ENCODE data around the gene FUZ.
"Not testable (repeated sequence)": the region's sequence is repeated elsewhere in the genome, so short reads cannot be mapped to it uniquely, and the experiment has no call there.

The FUZ gene

DNA sequence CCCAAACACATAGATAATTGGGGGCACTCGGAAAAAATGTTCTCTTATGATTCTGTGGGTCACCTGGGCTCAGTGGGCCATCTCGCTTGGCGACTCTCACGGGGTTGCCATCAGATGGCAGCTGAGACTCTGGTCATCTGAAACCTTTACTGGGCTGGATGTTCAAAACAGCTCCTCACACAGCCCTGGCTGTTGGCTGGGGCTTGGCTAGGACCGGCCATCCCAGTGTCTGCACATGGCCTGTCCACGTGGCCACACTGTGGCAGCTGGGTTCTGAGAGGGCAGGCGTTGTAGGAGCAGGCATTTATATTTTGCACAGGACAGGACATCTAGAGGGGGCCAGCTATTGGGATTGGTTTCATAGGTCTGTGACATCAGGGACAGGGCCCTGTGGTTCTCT is 20.5 kb upstream of the FUZ start:
- no peak for DNase-seq

DNA sequence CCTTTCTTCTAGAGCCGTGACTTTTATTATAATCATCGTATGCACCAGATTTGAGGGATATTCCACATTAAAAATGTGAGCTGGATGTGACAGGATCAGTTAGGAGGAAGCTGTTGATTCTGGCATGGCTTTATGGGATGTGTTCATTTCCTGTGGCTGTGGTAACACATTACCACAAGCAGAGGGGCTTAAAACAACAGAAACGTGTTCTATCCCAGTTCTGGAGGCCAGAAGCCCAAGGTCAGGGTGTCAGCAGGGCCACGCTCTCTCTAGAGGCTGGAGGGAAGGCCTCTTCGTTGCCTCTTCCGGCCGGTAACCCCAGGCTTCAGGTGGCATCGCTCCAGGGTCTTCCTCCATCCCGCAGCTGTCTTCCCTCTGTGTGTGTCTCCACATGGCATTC is 19.5 kb upstream of the FUZ start:
- no peak for DNase-seq

DNA sequence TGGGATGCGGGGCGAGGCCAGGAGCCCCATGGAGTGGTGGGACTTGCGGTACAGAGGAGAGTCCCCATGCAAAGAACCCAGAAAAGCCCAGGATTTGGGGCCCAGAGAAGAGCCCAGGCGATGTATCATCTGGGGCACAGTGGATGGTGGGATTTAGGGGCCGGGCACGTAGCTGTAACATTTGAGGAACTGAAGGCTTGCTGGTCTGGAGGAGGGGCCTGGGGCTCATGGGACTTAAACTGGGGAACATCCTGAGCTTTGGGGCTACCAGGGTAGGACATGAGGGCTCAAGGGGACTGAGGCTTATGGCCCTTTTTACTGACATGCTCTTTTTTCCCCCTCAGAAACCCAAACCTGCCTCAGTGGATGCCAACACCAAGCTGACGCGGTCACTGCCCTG is 18.5 kb upstream of the FUZ start:
- DNase-seq, result no peak

DNA sequence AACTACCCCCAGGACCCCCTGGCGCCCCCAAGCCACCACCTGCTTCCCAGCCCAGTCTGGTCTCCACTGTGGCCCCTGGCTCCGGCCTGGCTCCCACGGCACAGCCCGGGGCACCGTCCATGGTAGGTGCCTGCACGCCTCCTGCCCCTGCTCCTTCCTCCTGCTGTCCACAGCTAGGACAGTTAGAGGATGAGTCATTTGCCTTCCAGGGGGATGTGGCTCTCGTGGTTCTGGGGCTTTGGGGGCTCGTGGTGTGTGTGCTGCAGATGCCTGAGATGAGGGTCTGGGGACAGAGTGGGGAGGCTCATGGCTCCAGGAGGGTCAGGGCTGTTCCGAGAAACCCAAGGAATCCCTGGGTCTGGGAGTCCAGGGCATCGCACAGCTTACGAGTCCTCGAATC is 17.7 kb upstream of the FUZ start:
- no peak for DNase-seq

DNA sequence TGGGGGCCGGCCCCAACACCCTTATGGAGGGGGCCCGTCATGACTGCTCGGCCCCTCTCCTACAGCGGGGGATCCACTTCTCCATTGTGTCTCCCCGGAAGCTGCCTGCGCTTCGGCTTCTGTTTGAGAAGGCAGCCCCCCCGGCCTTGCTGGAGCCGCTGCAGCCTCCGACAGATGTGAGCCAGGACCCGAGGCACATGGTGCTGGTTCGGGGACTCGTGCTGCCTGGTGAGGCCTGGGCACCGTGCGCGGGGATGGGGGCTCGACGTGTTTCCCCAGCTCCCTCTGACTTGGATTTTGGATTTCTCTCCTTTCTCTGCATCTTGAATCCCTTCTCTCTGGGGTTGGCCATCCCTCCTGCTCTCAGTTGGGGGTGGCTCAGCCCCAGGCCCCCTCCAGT is 16.6 kb upstream of the FUZ start:
- no peak for DNase-seq

DNA sequence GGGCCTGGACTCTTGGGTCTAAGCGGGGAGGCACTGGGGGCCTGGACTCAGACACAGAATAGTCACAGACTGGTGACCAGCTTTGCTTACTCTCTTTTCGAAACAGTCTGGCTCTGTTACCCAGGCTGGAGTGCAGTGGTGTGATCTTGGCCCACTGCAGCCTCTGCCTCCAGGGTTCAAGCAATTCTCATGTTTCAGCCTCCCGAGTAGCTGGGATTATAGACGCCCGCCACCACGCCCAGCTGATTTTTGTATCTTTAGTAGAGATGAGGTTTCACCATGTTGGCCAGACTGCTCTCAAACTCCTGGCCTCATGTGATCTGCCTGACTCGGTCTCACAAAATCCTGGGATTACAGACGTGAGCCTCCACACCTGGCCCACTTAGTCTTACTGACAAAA is 16.1 kb upstream of the FUZ start:
- DNase-seq, result no peak

DNA sequence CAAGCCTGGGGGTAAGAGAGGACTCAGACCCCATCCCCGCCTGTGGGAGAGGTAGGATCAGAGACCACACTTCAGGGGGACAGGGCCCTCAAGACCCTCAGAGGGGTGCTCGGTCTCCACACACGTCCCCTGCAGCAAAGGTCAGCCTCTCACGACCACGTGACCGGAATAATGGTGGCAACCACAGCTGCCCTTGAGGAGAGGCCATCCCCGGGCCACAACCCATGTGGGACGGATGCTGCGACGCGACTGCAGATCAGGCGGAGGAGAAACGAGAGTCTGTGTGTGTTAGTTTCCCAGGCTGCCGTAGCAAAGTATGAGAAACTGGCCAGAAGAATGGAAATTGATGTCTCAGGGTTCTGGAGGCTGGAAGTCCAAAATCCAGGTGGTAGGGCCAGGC is 13.9 kb upstream of the FUZ start:
- no peak for DNase-seq

DNA sequence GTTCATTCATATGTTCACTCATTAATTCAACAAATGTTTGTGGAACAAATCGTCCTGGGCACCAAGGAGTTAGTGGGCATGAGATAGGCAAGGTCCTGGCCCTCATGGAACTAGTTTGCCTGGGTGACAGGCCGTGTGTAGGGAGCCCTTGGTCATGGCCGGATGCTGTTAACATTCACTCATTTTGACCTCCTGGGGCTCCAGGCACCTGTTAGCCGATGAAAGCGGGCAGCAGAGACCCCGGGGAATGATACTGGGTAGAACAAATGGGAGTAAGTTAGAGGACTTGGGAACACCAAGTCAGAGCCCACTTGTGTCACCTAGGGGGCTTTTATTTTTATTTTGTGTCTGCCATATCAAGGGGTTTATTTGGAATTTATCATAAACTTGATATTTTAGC is 11.6 kb upstream of the FUZ start:
- DNase-seq, result no peak

DNA sequence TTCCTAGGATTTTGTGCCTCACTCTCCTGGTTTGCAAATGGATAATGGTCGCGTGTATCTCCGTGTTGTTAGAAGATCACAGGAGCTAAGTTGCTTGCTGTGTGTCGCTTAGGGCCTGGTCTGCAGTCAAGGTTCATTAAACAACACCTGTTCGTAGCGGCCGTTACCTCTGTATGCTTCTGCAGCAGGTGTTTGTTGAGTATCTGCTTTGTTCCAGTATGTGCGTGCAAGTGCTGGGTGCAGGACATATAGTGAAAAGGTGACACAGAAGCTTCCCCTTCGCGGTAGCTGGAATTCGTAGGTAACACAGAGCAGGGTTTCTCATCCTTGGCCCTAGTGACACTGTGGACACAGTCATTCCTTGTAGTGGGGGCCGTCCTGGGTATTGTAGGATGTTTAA is 10.4 kb upstream of the FUZ start:
- DNase-seq, result no peak

DNA sequence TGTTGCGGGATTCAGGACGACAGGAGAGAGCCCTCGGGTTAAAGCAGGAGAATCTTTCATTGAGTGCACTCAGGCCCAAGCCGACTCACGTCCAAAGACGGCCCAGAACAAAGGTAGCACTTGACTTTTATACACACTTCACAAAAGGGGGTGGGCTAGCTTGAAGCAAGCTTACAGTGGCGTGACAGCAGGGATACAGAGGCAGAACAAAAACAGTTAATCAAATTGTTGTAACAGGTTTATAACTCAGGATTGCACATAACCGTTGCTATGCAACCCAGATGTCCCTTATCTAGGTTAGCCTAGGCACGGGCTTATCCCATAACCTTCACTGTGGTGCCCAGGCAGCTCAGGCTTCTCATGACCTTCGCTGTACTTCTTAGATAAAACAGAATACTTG is 7.0 kb upstream of the FUZ start:
- no peak for DNase-seq

DNA sequence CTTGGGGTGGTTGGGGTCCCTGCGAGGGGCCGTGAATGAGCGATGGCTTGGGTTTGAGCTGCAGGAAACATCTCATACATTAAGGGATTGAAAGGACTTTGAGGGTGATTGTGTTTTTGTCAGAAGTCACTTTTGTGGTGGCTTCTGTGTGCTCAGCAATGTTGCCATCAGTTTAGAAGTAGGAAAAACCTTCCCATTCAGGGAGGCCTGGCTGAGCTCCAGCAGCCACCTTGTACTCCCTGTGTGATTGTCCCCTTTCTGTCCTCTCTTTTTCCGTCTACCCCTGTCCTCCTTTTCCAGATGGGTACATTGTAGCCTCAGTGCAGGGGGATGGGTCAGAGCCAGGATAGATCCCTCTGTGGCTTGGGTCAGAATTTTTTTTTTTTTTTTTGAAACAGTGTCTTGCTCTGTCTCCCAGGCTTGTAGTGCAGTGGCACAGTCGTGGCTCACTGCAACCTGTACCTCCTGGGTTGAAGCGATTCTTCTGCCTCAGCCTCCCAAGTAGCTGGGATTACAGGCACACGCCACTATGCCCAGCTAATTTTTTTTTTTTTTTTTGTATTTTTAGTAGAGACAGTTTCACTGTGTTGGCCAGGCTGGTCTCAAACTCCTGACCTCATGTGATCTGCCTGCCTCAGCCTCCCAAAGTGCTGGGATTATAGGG is 6.5 kb upstream of the FUZ start:
- not testable (repeated sequence) for DNase-seq

DNA sequence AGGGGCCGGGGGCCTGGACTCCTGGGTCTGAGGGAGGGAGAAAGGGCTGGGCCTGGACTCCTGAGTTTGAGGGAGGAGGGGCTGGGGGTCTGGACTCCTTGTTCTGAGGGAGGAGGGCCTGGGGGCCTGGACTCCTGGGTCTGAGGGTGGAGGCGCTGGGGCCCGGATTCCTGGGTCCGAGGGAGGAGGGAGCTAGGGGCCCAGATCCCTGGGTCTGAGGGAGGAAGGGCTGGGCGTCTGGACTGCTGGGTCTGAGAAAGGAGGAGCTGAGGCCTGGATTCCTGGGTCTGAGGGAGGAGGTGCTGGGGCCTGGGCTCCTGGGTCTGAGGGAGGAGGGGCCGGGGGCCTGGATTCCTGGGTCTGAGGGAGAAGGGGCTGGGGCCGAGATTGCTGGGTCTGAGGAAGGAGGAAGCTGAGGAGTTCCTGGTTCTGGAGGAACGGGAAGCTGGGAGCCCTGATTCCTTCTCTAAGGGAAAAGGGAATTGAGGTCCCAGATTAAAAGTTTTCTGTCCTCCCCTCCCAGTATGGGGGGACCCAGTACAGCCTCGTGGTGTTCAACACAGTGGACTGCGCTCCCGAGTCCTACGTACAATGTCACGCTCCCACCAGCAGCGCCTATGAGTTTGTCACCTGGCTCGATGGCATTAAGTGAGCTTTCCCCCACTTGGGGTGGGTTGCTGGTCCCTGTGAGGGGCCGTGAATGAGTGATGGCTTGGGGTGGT is 5.7 kb upstream of the FUZ start:
- DNase-seq, result peak in 1 of 51 donors; percentile 36

DNA sequence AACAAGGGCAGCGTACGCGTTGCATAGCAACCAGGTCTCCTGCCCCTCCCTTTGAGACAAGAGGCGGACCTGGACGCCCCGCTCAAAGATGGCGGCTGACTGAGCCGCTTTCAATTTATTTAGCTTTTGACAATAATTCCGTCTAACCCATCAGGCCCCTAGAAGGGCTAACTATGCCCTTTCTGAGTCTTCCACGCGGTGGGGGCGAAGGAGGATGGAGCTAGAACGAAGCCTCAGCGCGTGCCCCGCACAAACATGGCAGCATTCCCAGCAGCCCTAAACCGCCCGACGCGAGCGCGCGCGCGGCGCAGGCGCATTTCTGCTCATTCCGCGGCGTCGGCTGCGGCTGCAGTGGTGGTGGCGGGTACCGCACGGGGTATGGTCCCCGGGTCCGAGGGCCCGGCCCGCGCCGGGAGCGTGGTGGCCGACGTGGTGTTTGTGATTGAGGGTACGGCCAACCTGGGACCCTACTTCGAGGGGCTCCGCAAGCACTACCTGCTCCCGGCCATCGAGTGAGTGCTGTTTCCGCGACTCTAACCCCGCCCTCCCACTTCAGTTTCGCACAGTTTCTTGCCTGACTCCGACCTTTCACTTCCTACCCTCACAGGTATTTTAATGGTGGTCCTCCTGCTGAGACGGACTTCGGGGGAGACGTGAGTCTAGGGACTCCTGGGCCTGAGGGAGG is 5.0 kb upstream of the FUZ start, which contains the start of gene MED25:
Gene MED25, plus strand, starts transcription at position 326 of the 685 bp plus-strand sequence. Its CDS starts 53 bp downstream, at position 379.
- peak; percentile 38 to 98 (median 79) for DNase-seq

DNA sequence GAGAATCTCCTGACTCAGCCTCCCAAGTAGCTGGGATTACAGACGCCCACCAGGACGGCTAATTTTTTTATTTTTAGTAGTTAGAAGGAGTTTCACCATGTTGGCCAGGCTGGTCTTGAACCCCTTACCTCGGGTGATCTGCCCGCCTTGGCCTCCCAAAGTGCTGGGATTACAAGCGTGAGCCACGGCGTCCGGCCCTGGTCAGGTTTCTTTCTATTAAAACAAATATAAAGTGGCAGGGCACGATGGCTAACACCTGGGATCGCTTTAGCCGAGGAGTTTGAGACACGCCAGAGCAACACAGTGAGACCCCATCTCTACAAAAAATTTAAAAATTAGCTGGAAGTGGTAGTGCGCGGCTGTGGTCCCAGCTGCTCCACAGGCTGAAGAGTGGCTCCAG is 3.5 kb upstream of the FUZ start:
- DNase-seq, result no peak

DNA sequence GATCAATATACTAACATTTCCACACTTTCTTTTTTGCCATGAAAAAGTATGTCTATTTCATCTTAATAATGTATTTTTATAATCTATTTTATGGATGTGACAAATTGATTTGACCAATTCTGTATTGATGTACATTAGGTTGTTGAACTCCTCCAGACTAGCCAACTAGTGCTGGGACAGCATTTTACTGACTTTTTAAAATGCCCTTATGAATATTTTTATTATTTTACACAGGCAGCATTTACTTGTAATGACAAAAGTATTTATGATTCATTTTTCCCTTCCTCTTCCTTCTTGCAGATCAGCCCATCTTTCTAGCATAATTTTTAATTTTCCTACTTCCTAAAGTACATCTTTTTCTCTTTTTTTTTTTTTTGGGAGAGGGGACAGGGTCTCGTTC is 918 bp upstream of the FUZ start:
- no peak for DNase-seq

DNA sequence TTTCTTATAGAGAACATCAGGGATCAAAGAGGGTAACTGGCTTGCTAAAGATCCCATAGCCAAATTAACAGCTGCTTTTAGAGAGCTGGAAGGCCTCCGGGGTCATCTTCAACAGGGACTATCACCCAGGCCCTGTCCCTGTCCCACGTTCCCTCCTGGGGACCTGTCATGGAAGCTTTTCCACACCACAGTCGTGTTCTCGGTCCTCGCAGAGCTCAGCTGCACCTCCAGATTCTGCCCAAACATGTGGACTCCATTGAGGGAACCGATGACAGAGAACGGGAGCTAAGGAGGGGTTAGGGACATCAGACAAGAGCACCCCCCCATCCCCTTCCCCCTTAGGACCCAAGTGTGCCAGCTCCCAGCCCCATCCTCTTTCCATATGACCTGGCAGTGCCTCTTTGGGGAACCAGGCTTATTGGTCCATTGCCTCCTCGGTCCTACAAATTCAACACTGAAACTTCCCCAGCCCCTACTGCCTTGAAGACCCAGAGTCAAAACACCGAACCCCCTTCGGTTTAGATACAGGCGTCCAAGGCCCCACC is 568 bp downstream of the FUZ start:
- peak in 1 of 51 donors; percentile 61 for DNase-seq

DNA sequence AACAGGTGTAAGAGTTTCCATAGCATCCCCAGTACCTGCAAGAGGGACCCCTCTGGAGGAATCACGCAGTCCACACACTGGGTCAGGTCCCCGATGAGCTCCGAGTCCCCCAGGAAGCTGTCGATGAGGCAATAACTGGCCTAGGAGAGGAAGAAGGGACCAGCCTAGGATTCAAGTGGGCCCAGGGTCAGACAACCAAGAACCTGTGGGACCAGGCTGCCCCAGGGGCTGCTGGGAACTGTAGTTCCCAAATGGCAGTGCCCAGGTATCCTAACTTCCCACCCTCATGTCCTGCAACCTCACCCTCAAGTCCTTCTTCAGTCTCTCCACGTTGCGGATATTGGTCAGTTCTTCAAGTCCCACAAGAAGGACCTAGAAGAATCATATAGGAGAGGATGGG is 1.8 kb downstream of the FUZ start:
- no peak for DNase-seq

DNA sequence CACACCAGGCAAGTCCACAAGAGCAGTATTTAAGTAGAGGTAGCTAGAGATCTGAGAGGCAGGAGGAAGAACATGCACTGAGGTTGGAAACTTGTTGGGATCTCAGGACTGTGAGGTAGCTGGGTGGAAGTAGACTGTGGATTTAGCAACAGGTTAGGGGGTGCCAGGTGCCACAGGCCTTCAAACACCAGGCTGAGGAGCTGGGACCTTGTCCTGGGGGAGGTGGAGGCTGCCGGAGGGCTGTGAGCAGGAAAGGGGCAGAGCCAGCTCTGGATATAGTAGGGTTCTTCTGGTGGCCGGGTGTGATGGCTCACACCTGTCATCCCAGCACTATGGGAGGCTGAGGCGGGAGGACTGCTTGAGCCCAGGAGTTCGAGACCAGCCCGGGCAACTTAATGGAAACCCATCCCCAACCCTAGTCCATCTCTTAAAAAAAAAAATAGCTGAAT is 3.1 kb downstream of the FUZ start:
- DNase-seq, result no peak

DNA sequence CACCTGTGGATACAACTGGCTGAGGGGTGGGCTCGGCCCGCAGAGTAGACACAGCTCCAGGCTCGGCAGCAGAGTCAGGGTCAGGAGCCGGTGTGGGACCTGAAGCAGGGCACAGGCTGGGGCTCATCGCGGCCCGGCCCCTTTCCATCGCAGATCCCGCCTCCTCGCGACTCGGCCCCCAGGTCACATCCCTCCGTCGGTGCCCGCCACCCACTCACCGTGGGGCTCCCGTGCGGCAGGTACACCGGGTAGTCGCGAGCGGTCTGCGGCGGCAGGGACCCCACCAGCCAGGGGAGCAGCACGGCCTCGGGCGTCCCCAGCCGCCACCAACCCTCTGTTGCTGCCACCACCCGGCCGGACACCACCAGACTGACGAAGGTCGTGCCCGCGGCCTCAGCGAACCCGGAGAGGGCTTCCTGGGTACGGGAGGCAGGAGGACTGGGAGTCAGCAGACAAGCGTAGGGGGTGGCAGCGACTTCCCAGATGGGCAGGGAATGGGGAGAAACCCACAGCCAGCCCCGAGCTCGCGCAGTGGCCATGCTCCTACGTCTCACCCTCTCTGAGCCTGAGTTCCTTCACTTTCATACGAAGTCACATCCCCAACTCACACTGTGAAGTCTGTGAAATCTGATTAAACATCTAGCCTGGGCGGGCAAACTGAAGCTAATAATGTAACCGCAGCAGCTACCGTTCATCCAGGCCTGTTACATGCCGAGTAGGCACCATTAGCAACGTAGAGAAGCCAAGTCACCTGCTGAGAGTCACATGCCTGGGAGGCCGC is 3.7 kb downstream of the FUZ start:
- DNase-seq, result peak in 45 of 51 donors; percentile 11 to 70 (median 47)

DNA sequence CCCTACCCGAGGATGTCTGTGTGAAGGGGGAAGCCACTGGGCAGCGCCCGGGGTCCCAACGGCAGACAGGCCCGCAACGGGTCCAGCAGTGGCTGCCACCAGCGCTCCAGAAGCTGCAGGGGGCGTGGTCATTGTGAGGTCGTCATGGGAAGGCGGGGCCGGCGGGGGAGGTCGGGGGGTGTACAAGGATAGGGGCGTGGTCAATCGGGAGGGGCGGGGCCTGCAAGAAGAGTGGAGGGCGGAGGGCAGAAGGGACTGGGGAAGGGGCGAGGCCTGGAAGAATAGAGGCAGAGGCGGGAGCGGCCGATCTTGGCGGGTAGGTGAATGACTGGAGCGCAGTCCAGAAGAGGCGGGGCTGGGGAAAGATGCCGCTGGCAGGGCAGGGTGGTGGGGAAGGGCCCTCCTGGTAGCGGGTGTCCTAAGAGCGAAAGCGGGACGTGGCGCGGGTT is 4.4 kb downstream of the FUZ start:
- DNase-seq, result peak; percentile 26 to 96 (median 81)

DNA sequence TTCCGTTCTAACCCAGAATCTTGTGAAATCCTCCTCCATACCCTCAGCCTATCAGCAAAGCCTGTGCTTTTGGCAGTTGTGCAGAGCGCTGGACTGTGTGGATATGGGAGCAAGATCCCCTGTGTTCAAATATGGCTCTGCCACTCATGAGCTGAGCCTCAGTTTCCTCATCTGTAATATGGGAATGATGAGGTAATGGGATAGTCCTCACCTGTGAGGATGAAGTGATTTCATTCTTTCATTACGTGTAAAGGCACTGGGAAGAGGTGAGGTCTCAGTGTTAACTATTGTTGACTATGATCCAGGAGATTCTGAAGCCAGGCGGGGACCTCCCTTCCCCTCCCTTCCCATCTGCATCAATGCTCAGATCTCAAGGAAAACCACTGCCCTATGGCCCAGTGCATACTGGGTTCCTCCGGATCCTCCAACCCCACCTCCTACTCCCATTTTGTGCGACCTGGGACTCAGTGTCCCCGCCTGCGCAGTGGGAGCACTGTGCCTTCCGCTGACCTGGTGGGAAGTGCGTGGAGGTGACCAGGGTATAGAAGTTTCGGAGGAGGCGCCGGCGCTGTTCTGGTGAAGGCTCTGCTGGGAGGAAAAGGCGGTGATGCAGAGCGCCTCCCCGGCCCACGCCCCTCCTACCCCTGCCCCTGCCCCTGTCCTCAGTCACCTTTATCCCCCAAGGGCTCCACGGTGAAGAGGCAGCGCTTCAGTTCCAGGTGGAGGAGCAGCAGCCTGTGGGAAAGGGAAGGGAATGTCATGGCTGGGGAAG is 5.0 kb downstream of the FUZ start:
- DNase-seq, result no peak

Data from hypothalamus (tissue), 51 donors.